HepG2 (cell line): ENCODE results near the gene L3MBTL4.

Experiments
- ELF3 ChIP-seq: IDR thresholded peaks from 2 replicates; pipeline ENCODE4 v1.6.1; 2016; ENCODE audit warnings: missing genetic modification reagents, missing compliant biosample characterization
- MAFF ChIP-seq: IDR thresholded peaks from 2 replicates; pipeline ENCODE4 v1.6.1; 2011; ENCODE audit warnings: low read depth, low read length, improper control_type of control experiment
- NR3C1 ChIP-seq: sonication (generic); formaldehyde crosslinking; IDR thresholded peaks from 2 replicates; pipeline ENCODE4 v1.4.0; 2020; ENCODE audit warnings: missing genetic modification reagents
- POLR2A ChIP-seq, 2 experiments: IDR thresholded peaks; 2 replicates each; pipeline ENCODE4 v1.6.1; 2011; ENCODE audit warnings: low read depth in 2 of 2, low read length in 2 of 2, mild to moderate bottlenecking in 1 of 2, moderate library complexity in 1 of 2; ENCODE audit not compliant: insufficient read depth in 1 of 2
- TCF7 ChIP-seq: sonication (generic); IDR thresholded peaks from 2 replicates; pipeline ENCODE4 v1.6.1; 2016; ENCODE audit warnings: antibody characterized with exemption, low read depth
- TRIM24 ChIP-seq: sonication (generic); formaldehyde crosslinking; IDR thresholded peaks from 2 replicates; pipeline ENCODE4 v1.8.0; 2022; ENCODE audit warnings: mild to moderate bottlenecking, missing genetic modification reagents

DNA sequence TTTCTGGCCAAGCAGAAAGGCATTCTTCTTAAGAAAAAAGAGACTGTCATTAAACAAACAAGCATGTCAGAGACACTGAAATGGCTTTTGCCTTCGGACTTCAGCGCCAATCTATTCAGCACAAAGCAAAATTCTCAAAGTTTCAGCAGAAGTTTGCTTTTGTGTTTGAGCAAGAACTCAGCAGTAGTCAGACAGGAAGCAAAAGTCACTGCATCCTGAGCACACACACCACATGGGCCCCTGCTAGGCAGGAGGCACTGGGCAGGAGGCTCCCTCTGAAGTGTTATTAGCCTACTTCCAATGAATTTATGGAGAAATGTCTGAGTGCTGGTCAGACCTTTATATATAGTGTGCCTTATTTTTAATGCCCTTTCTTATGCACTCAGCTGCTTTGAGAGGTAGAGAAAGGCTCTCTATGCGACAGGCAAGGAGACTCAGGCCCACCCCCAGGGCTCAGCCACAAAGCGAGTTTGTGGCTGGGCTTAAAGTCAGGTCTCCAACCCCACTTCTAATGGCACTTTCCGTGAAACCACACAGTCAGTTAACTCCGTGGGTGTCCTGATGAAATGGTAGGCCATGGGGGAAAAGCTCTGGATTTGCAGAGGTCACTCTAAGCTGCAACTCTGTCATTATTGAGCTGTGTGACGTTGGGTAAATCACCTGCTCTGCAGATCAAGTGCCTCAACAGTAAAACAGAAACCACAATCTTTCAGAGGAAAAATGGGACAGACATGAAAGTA, 358.4 kb downstream of the L3MBTL4 start:
- no peak for TF ChIP-seq POLR2A (IDR thresholded peaks at IDR 0.05; ENCODE audit: insufficient read depth in 1 of 2, low read depth in 2 of 2, low read length in 2 of 2)
- no peak for TF ChIP-seq TRIM24
- no peak for TF ChIP-seq TCF7
- no peak for TF ChIP-seq MAFF
- TF ChIP-seq NR3C1 (CRISPR knock-in tag): no peak
- no peak for TF ChIP-seq ELF3 (CRISPR knock-in tag)
